GM19372 (cell line): ENCODE measurements around the gene FAM81A.
"Not testable (repeated sequence)": the region's sequence is repeated elsewhere in the genome, so short reads cannot be mapped to it uniquely, and the experiment has no call there.

ENCODE experiments used
- ATAC-seq: cut with Tn5 transposase; IDR thresholded peaks from one replicate; pipeline ENCODE4 v1.9.1; 2021; ENCODE audit warnings: mild to moderate bottlenecking, low read depth, moderate library complexity; ENCODE audit not compliant: unreplicated experiment

The FAM81A gene

GRCh38 chr15:59437817-59438624 is at the start of gene FAM81A:
Gene FAM81A (plus strand): TSS chr15:59438186. CDS start chr15:59458627, 20,441 bp downstream.
- peak; percentile 75 for ATAC-seq

DNA sequence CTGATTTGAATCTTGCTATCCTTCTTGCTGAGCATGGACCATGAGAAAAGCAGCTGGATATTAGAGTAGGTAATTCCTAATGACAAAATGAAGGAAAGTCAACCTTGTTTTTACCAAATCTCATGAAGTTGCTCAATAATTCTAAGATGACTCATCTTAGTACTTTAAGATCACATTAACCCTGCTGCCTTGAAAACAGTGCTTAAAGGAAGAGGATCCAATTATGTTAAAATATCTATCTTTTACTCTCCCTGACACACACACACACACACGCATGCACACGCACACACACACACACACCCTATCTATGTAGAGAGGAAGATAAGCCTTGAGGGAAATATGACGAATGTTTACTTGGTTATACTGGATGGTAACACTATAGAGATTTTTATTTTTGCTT is 49.3 kb upstream of the FAM81A start:
- ATAC-seq, result no peak

DNA sequence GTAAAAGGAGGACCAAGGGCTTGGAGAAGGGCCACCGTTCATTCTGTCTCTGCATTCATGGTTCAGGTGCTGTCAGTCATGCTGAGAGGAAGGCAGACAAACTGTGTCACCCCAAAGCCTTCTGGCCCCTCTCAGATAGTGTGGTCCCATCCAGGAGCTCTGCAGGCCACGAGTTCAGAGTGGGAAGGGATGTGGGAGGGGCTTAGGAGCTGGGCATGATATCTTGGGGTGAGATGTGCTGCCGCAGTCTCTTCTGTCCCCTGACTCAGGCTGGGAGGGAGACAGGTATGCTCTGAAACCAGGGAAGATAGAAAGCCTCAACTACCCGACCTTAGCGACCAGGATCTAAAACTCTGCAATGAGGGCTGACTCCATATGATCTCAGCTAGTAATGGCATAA is 45.7 kb upstream of the FAM81A start:
- no peak for ATAC-seq

DNA sequence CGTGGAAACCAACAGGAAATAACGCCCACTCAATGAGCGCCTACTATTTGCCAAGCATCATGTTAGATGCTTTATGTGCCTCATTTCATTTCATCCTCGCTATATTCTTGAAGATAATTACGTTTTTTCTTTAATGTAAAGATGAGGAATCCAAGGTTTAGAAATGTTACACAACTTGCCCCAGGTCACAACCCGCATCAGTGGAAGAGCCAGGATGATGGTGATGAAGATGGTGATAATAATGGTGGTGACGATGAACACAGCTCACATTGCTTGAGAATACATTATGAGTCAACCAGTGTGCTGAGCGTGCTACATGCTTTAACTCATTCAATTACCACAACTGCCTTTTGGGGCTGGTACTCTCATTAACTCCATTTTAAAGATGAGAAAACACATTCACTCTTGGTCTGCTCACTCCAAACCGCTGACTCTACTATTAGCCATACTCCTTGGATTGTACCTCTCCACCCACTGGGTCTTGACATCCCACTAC is 43.8 kb upstream of the FAM81A start:
- ATAC-seq, result no peak

GRCh38 chr15:59396211-59396610 is 41.8 kb upstream of the FAM81A start:
- no peak for ATAC-seq

- ATAC-seq, result no peak
These were observed 41.3 kb upstream of the FAM81A start for GRCh38 chr15:59396679-59397078.

- no peak for ATAC-seq
These were observed 39.8 kb upstream of the FAM81A start for GRCh38 chr15:59398220-59398619.

DNA sequence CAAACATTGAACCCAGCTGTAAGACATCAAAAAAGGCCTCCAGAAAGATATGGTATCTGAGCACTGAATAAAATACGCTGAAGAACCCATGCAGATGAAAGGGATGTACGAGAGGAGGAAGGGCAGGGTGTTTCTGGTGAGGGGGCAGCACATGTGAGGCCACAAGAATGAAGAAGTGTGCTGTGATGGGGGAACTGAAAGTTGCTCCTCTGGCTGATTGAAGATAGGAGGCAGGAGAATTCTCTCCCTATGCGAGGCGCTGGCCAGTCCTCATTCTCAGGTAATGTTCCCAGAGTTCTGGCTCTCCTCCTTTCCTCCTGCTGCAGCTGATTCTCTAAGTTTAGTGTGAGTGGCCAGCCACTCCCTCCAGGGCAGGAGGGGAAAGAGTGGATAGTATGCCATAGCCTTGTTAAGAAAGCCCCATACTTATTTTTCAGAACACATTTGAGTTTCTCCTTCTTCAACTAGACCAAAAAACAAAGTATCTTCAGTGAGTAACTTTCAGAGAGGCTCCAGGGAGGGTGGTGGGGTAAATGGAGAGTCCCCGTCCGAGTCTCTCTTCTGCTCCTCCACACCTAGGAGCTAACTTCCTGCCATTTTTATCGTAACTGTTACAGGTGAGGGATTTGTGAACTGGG is 38.4 kb upstream of the FAM81A start:
- ATAC-seq, result peak; percentile 94

- no peak for ATAC-seq
These were observed 37.7 kb upstream of the FAM81A start for GRCh38 chr15:59400103-59400813.

GRCh38 chr15:59401051-59401823 is 36.7 kb upstream of the FAM81A start:
- not testable (repeated sequence) for ATAC-seq

DNA sequence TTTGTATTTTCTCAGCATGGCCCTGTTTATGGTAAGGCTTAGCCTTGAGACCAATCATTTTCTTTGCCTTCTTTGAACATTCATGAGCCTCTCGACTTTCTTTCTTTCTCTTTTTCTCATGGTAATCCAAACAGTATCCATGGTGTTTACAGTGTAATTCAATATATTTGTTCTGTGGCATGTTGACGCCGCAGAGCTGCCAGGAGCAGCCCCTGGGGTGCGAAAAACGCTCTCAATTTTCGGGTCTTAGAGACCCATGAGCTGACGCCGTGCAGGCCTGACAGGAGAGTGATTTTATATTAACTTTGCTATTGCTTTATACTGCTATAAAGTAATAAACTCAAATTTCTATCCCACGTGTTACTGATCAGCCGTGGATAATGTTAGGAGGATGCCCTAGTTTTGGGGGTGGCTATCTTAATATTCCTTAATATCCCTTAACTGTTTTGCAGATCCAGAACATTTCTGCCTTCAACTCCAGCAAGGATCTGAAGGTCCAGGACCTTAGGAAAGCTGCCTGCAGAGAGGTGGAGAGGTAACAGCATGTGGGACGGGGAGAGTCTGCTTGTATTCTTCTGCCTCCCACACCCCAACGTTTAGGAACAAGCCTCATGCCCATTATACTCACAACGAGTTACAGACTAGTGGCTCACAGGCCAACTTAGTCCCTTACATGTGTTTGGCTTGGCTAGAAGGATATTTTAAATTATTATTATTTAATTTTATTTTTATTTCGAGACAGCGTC is 36.0 kb upstream of the FAM81A start:
- no peak for ATAC-seq

DNA sequence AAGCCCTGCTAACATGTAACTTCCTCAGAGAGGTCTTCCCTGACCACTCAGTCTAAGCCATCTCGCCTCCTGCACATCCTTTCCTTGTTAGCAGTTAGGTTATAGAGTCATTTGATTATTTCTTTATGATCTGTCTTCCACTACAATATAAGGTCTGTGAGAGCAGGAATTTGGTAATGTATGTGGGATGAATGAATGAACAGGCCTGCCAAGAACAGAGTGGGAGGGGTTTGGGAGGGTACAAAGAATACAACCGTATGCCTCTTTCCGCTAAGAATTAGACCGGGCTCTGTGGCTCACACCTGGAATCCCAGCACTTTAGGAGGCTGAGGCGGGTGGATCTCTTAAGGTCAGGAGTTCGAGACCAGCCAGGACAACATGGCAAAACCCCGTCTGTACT is 32.9 kb upstream of the FAM81A start:
- no peak for ATAC-seq

DNA sequence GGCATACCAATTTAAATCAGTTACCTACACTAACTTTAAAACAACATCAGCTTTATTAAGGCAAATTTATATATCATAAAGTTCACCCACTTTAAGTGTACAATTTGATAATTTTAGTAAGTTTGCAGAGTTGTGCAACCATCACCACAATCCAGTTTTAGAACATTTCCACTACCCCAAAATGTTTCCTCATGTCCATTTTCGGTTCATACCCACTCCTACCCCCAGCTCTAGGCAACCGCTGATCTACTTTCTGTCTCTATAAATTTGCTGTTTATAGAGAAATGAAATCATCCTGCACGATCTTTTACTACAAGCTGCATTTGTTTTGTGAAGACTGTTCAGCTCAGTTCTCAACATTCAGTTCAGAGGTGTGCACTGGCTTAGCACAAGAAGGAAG is 31.5 kb upstream of the FAM81A start:
- no peak for ATAC-seq

GRCh38 chr15:59407946-59408345 is 30.0 kb upstream of the FAM81A start:
- ATAC-seq, result no peak

GRCh38 chr15:59410391-59410896 is 27.5 kb upstream of the FAM81A start:
- ATAC-seq, result no peak

DNA sequence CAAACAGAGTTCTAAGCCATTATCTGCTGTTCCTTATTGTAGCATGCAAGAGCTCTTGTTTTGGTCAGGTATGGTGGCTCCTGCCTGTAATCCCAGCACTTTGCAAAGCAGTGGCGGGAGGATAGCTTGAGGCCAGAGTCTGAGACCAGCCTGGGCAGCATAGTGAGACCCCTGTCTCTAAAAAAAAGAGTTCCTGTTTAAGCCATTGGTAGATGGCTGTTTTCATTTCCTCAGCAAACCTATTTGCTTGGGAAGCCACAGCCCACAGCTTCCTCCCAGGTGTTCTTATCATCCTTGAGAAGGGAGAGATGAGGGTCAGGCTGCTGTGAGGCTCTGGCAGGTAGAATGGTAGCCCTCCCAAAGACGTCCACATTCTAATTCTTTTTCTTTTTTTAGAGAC is 24.4 kb upstream of the FAM81A start:
- ATAC-seq, result no peak

DNA sequence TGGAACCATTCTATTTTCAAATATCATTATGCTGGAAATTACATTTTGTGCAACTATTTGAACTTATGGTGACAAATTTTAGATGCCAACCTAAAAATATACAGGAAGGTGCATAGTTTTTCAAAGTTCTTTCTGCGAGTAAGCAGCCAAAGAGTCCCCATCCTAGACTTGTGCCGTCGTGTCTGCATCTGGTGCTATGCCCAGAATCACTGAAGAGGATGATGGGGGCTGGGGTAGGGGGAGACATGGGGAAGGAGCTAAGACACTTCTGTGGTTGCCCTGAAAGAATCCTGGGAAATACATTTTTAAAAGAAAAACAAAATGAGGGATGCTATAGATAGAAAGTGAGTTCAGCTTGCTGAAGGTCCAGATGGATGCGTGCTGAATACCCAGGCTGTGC is 21.2 kb upstream of the FAM81A start:
- no peak for ATAC-seq

DNA sequence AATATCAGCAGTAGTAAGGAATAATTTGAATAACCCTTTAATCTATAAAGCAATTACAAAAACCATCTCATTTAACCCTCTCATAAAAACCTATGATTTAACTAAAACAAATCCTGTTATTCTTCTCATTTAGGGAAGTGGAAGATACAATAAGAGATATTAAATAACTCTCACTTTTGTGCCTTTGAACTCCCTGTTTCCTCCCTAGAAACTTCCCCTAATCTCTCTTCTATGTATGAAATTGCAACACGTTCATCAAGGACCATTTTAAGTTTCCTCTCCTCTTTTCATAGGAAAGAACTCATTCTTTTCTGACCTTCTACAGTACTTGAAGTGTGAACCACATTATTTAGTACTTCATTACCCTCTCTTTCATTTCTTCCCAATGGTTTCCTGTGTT is 18.8 kb upstream of the FAM81A start:
- no peak for ATAC-seq

GRCh38 chr15:59420108-59420507 is 17.9 kb upstream of the FAM81A start:
- ATAC-seq, result no peak
